HG02840 (cell line): Measurements from ENCODE around the gene YWHAH.
"Not testable (repeated sequence)": the region's sequence is repeated elsewhere in the genome, so short reads cannot be mapped to it uniquely, and the experiment has no call there.

ENCODE experiments used
- ATAC-seq: cut with Tn5 transposase; IDR thresholded peaks from one replicate; pipeline ENCODE4 v1.9.1; 2021; ENCODE audit warnings: mild to moderate bottlenecking, moderate library complexity, moderate number of reproducible peaks; ENCODE audit not compliant: unreplicated experiment, low FRiP score

YWHAH gene

DNA sequence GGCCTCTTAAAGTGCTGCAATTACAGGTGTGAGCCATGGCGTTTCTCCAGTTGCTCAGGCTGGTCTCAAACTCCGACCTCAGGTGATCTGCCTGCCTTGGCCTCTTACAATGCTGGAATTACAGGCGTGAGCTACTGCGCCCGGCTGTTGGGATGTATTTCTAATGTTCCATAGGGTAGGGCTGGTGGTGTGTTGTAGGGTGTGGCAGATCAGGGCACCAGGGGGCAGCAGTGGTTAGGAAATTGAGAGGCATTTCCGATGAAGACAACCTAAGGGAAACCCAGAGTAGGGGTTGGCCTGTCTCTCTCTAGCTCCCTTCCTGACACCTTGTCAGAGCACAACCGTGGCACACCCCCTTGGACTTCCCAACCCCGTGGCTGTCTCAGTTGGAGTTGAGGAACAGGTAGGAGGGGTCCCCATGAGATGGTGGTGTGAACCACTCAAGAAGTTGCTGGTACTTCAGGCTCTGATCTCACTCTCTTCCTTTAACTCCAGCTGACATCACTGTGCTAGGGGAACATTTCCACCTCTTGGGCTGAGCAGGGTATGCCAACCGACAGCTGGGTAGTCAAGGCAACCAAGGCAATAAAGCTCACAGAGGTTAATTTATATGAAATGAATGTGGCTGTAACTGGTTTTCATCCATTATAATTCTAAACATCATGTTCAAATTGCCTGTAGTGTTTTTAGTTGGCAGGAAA is 33.0 kb downstream of the YWHAH start:
- no peak for ATAC-seq

DNA sequence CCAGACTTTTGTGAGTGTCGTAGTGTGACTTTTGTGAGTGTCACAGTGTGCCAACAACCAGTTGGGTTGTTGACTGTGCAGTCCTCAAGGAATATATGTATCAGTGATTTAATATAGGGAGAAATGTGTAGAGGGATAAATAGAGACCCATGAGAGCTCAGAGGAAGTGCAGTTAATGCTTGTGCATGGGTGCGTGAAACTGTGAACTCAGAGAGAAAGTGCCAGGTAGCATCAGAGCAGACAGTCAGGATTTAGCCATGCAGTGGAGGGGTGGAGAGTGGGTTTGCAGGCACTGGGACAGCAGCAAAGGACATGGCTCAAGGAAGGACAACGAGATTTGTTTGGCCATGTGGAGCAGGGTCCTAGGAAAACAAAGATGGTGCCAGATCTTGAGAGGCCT is 33.6 kb downstream of the YWHAH start:
- ATAC-seq, result no peak

DNA sequence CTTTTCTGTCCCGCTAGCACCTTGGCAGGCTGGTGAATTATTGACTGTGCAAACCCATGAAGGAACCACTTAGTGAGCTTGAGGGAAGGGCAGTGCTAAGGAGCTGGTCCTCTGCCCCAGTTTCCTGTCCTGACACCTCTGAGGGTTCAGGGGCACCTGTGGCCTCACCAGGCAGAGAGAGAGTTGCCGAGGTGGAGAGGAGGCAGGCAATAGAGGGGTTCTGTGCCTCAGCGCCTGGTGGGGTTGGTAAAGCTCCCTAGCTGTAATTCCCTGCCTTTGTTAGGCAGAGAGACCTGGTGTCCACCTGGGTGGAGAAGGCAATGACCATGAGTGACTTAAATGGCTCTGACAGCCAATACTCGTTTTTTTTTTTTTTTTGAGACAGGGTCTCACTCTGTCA is 36.3 kb downstream of the YWHAH start:
- no peak for ATAC-seq

DNA sequence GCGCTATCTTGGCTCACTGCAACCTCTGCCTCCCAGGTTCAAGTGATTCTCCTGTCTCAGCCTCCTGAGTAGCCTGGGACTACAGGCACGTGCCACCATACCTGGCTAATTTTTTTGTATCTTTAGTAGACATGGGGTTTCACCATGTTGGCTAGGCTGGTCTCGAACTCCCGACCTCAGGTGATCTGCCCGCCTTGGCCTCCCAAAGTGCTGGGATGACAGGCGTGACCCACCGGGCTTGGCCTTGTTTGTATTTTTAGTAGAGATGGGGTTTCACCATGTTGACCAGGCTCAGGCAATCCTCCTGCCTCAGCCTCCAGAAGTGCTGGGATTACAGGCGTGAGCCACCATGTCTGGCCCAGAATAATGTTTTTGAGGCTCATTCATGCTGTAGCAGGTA is 37.6 kb downstream of the YWHAH start:
- ATAC-seq, result not testable (repeated sequence)

DNA sequence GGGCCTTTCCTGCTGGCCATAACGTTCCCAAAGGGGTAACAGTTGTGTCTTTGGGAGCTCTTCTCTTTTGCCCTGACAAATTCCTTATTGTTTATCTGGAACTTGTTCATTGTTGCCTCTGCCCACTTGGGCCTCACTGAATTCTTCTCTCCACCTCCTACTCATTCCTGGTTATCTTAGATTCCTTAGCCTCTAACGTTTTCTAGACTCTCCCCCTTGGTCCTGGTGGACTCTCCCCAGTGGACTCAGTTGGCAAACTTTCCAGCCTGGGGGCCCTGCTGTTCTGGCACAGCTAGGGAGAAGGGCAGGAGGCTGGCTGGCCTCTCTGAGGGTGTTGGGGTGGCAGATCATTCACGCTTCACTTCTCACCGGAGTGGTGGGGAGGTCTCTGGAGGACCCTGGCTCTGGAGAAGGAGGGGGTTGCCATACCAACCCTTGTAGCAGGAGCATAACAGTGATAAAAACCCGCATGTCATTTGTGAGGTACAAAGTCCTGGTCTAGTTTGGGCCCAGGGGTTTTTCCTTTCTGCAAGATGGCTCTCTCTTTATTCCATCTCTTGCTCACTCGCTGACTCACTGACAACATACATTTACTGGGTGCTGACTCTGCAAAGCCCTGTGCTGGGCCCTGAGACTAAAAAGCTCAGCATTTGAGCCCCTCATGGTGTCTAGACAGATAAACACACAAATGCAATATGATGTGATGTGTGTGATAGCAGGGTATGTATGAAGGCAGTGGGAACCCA is 39.7 kb downstream of the YWHAH start:
- no peak for ATAC-seq

DNA sequence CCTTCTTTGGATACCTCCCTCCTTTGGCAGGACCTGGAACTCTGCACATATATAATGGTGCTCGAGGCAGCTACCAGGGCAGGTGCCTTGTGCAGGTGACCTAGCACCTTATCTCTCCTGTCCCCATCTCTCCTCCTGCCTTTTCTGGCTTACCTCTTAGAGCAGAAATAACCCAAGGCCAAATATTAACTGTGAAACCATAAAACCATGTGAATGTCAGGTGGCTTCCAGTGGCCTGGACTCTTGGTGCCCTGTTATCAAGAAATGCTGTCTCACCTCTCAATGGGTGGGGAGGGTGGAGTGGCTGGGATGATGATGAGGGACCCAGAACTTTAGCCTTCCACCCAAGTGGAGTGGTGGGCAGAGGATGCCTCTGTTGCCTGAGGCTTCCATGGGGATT is 42.9 kb downstream of the YWHAH start:
- no peak for ATAC-seq

DNA sequence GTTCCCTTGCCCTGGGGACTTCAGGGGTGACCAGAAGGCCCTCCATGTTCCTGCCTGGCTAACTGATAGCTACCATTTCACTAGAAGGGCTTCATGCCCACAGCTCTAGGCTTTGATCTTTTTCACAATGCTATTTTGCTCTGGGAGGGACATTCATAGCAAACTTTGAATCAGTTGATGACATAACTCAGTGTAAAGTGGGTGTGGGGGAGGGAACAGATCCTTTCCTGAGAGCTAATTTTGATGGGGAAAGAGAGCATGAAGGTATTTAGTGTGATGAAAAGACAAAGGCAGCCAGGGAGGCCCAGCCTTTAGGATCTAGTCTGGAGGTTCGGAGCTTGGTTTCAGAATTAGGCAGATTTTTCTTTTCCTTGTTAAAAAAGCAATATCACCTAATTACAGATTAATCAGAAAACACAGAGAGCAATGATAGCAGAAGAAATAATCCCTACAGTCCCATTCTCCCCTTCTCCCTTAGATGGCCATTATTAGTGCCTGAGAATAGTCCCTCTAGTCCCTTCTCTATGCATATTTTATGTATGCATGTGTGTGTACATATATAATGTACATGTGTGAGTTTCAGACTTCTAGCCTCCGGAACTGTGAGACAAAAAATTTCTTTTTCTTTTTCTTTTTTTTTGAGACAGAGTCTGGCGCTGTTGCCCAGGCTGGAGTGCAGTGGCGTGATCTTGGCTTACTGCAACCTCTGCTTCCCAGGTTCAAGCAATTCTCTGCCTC is 46.9 kb downstream of the YWHAH start:
- no peak for ATAC-seq

DNA sequence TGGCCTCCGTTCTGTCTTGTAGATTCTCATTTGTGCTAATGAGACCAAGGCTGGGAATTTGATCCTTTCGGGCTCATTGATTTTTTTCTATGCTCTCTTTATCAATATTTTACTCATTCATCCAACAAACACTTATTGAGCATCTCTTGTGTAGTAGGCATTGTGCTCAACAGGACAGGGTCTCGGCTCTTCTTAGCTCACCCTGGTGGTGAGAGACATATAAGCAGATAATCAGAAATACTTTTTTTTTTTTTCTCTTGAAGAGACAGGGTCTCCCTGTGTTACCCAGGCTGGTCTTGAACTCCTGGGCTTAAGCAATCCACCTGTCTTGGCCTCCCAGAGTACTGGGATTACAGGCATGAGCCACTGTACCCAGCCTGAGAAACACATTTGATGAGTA is 50.7 kb downstream of the YWHAH start:
- no peak for ATAC-seq

DNA sequence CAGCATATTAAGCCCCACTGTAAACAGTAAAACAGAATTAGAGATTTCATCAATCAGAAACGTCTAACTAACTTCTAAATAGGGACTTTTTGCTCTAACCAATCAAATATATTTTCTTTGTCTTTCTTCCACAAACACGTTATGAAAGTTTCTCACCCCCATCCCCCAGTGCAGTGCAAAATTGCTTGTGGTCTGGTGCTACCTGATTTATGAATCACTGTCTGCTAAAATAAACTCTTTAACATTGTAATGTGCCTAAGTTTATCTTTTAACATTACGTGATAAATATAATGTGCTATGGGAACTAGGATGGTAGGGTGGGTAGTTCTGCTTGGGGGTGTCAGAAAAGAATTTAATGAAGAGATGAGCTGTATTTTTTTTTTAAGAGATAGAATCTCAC is 51.5 kb downstream of the YWHAH start:
- ATAC-seq, result no peak

DNA sequence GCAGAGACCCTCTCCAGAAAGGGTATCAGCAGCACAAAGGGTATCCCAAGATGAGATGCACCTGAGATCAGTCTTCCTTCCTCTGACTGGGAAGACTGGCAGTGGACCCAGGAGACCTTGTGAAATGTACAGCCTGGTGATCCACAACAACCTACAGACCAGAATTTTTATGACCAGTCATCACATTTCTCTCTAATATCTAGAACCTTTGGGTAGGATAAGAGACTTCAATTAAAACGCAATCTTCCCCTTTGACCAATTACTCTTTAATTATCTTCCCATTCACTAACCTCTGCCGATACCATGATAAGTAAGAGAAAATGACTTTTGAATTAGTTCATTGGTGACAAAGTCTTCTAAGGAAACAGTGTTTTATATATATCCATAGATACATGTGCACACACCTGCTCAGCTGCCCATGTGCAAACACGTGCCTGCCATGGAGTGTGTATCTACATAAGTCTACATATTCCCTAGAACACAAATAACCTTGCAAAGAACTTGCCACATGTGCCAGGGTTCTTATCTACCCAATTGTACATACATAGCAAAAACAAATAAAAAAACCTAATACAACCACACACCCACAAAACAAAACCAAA is 54.5 kb downstream of the YWHAH start:
- no peak for ATAC-seq

DNA sequence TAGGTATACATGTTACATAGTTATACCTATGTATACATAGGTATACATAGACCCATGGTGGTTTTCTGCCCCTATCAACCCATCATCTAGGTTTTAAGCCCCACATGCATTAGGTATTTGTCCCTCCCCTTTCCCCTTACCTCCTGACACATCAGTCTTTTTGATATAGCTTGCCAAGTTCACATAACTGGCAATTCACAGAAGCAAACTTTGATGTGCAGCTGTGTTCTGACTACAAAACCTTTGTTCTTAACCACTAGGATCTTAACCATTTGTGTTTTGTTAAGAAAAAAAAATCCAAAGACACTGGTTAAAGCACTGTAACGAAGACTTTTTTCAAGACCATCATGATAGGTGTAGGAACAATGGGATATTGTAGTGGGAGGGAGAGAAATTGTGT is 55.8 kb downstream of the YWHAH start:
- no peak for ATAC-seq

DNA sequence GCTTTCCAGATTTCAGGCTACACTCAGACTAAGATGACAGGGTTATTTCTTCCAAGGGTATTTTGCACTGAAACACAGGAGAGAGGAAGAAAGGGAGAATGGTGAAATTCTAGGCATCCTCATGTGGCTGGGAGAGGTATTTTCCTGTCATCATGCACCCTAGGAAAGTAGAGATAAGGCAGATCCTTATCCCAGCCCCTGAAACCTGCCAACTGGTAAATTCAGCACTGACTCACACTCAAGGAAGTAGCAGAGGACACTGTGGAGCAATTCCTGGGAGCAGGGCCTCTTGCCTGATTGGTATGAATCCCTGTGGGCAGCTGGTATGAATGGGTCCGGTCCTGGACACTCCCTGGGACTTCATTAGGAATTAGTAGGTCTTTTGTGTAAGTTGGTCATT is 61.1 kb downstream of the YWHAH start:
- ATAC-seq, result no peak
